Lung (tissue), 12 donors: ENCODE data around the gene RHOB. TPM values are rescaled to one million over a fixed set of nuclear protein-coding genes. Genes with fewer than 3 reads are reported as not detected.

Experiments
- ATAC-seq: fragments of 200-7000 bp; cut with Tn5 transposase; one replicate; pipeline ENCODE4 v1.9.1; 2020; ENCODE audit warnings: moderate number of reproducible peaks; ENCODE audit not compliant: insufficient read depth, low FRiP score
- DNase-seq, 3 donors: peaks; one replicate each; pipeline ENCODE4 v3.0.0-alpha.2; 2013 to 2017
- H3K27ac ChIP-seq, 2 donors: one replicate each; pipeline ENCODE4 v1.5.1; 2013; ENCODE audit warnings: mild to moderate bottlenecking in 2 of 2, moderate library complexity in 2 of 2, control low read depth in 1 of 2, inconsistent platforms in 1 of 2, low read depth in 1 of 2, low read length in 1 of 2
- H3K27me3 ChIP-seq, 3 donors: one replicate each; pipeline ENCODE4 v1.5.1; 2013; ENCODE audit warnings: low read length in 2 of 3; ENCODE audit not compliant: control insufficient read depth in 3 of 3, insufficient read depth in 3 of 3
- H3K36me3 ChIP-seq, 4 donors: one replicate each; pipeline ENCODE4 v1.5.1; 2013; ENCODE audit warnings: low read length in 4 of 4, mild to moderate bottlenecking in 1 of 4, moderate library complexity in 1 of 4; ENCODE audit not compliant: control insufficient read depth in 4 of 4, insufficient read depth in 4 of 4
- H3K4me1 ChIP-seq, 5 donors: one replicate each; pipeline ENCODE4 v1.5.1; 2013; ENCODE audit warnings: low read length in 5 of 5, mild to moderate bottlenecking in 2 of 5, moderate library complexity in 1 of 5; ENCODE audit not compliant: control insufficient read depth in 5 of 5, insufficient read depth in 5 of 5
- H3K4me3 ChIP-seq: one replicate; pipeline ENCODE4 v1.5.1; 2013; ENCODE audit warnings: mild to moderate bottlenecking, control low read depth, moderate library complexity
- H3K9ac ChIP-seq, 2 donors: one replicate each; pipeline ENCODE4 v1.5.1; 2013; ENCODE audit warnings: low read length in 2 of 2, control low read depth in 1 of 2; ENCODE audit not compliant: insufficient read depth in 1 of 2
- H3K9me3 ChIP-seq, 4 donors: one replicate each; pipeline ENCODE4 v1.5.1; 2013; ENCODE audit warnings: low read length in 3 of 4, mild to moderate bottlenecking in 1 of 4, moderate library complexity in 1 of 4; ENCODE audit not compliant: control insufficient read depth in 4 of 4, insufficient read depth in 3 of 4
- CTCF ChIP-seq: IDR thresholded peaks from 2 replicates; pipeline ENCODE4 v1.5.1; 2012; ENCODE audit warnings: mild to moderate bottlenecking; ENCODE audit errors: control extremely low read depth, extremely low read depth
- WGBS, 2 donors: extraction: QIAGEN DNeasy Blood & Tissue Kit; methylation state at CpG; one replicate each; pipeline ENCODE4 v1.1.7; 2013; 5-methylcytosine and 5-hydroxymethylcytosine counted together
- polyA plus RNA-seq, 2 donors: library from polyadenylated mRNA; stranded (reverse); fragments of 200-250 nt; gene quantifications; one replicate each; pipeline ENCODE4 v1.2.1, GENCODE V29; 2013
- total RNA-seq, 2 donors: library from RNA; depleted of rRNA in 1 of 2; stranded (reverse); fragments of >200 nt in 1 of 2; gene quantifications; one replicate each; pipeline ENCODE4 v1.2.1, GENCODE V29; 2014 to 2021
- donor health status: control.
- donor health status: control.
- donor health status: Bipolar disorder and iron deficiency.
- donor health status: healthy.
- donor health status: DM: yes; HTN: yes; CAD: no.

The RHOB gene
- total and polyA plus RNA-seq, 4 donors: 93.2 to 354 (median 249) TPM

- no peaks in the 10 kb centered on the region for H3K9me3 ChIP-seq
- no peak for TF ChIP-seq CTCF
- H3K27ac ChIP-seq: peak overlapping the region in 1 of 2 donors; percentile 76
- H3K4me1 ChIP-seq: peaks cover 6 to 37% (median 23%) of the 10 kb centered on the region in 5 donors
- 31 to 48% methylated on average over 15 of the region's 15 CpGs for WGBS, 2 donors
- H3K4me3 ChIP-seq: no peak overlapping the region
- DNase-seq (peak; percentile 25 to 73 (median 39)), ATAC-seq (peak; percentile 36)
- H3K9ac ChIP-seq: no peak overlapping the region
- no peaks in the 10 kb centered on the region for H3K36me3 ChIP-seq
- H3K27me3 ChIP-seq: no peaks in the 10 kb centered on the region
These were observed 22.3 kb upstream of the RHOB start for GRCh38 chr2:20424300-20425290.

GRCh38 chr2:20425371-20425881 lies 21.4 kb upstream of the RHOB start:
- H3K9ac ChIP-seq: no peak overlapping the region
- no peaks in the 10 kb centered on the region for H3K36me3 ChIP-seq
- H3K27me3 ChIP-seq: no peaks in the 10 kb centered on the region
- no peak for TF ChIP-seq CTCF
- H3K4me3 ChIP-seq: no peak overlapping the region
- peak overlapping the region in 1 of 2 donors; percentile 69 for H3K27ac ChIP-seq
- H3K4me1 ChIP-seq: peaks cover 6 to 37% (median 23%) of the 10 kb centered on the region in 5 donors
- no peak for ATAC-seq
- 91 to 92% methylated on average over 6 of the region's 6 CpGs for WGBS, 2 donors
- no peaks in the 10 kb centered on the region for H3K9me3 ChIP-seq
- no peak for DNase-seq

- H3K27ac ChIP-seq: no peak overlapping the region
- H3K4me3 ChIP-seq: no peak overlapping the region
- H3K27me3 ChIP-seq: no peaks in the 10 kb centered on the region
- DNase-seq: no peak
- no peak for TF ChIP-seq CTCF
- H3K4me1 ChIP-seq: peaks cover 6 to 37% (median 23%) of the 10 kb centered on the region in 5 donors
- H3K9me3 ChIP-seq: no peaks in the 10 kb centered on the region
- no peak overlapping the region for H3K9ac ChIP-seq
- WGBS, 2 donors: 94 to 100% methylated on average over 2 of the region's 2 CpGs
- no peaks in the 10 kb centered on the region for H3K36me3 ChIP-seq
- no peak for ATAC-seq
These were observed 21.0 kb upstream of the RHOB start for GRCh38 chr2:20425884-20426283.
